Naive thymus-derived CD4-positive, alpha-beta T cell (primary cell): ENCODE data around the gene SLC25A22. TPM values are rescaled to one million over a fixed set of nuclear protein-coding genes. Genes with fewer than 3 reads are reported as not detected.

ENCODE experiments used
- ATAC-seq: fragments of 150-1000 bp; cut with Tn5 transposase; 2 replicates; pipeline ENCODE4 v1.10.0; 2021; ENCODE audit warnings: mild to moderate bottlenecking, moderate library complexity
- CTCF ChIA-PET: fragments of 350-600 bp; sonication (Branson Sonifier 250); formaldehyde crosslinking; loops from one replicate; lab custom pipeline; 2021; ENCODE audit warnings: antibody characterized with exemption; lab: Charles Lee
- POLR2A ChIA-PET: fragments of 350-600 bp; sonication (Branson Sonifier 250); formaldehyde crosslinking; loops from one replicate; lab custom pipeline; 2021; ENCODE audit warnings: antibody characterized with exemption, inconsistent platforms; lab: Charles Lee
- DNase-seq, 9 donors: peaks; one replicate each; pipeline versions ENCODE4 v3.0.0 to v3.0.0-alpha.2; 2020 to 2022; ENCODE audit warnings: mixed read lengths in 1 of 9
- H3K27ac ChIP-seq: one replicate; pipeline ENCODE4 v1.7.0; 2013; ENCODE audit warnings: mild to moderate bottlenecking, low read depth, low read length, moderate library complexity
- H3K27me3 ChIP-seq, 2 donors: one replicate each; pipeline ENCODE4 v1.7.0; 2013; ENCODE audit warnings: low read length in 2 of 2, mild to moderate bottlenecking in 2 of 2, moderate library complexity in 2 of 2; ENCODE audit not compliant: control insufficient read depth in 2 of 2, insufficient read depth in 2 of 2
- H3K36me3 ChIP-seq, 3 experiments: 1 replicate in 2 of 3; 2 replicates in 1 of 3; pipeline ENCODE4 v1.7.0; 2013; ENCODE audit warnings: low read length in 3 of 3, mild to moderate bottlenecking in 3 of 3, moderate library complexity in 1 of 3; ENCODE audit not compliant: insufficient read depth in 3 of 3, control insufficient read depth in 2 of 3
- H3K4me1 ChIP-seq, 2 donors: one replicate each; pipeline ENCODE4 v1.7.0; 2013; ENCODE audit warnings: low read length in 2 of 2, mild to moderate bottlenecking in 2 of 2, moderate library complexity in 1 of 2; ENCODE audit not compliant: control insufficient read depth in 2 of 2, insufficient read depth in 2 of 2
- H3K4me3 ChIP-seq: 2 replicates; pipeline ENCODE4 v1.7.0; 2013; ENCODE audit warnings: mild to moderate bottlenecking, low read length
- H3K9me3 ChIP-seq, 3 experiments: 1 replicate in 2 of 3; 2 replicates in 1 of 3; pipeline ENCODE4 v1.7.0; 2013; ENCODE audit warnings: low read length in 3 of 3; ENCODE audit not compliant: control insufficient read depth in 2 of 3
- H3K27ac Mint-ChIP-seq, 9 donors: one replicate each; pipeline ENCODE4 v1.8.0; 2020 to 2022; ENCODE audit warnings: mixed read lengths in 9 of 9, mild to moderate bottlenecking in 8 of 9, moderate library complexity in 5 of 9, inconsistent platforms in 2 of 9
- H3K27me3 Mint-ChIP-seq, 5 donors: one replicate each; pipeline ENCODE4 v1.8.0; 2021 to 2022; ENCODE audit warnings: mixed read lengths in 5 of 5, mild to moderate bottlenecking in 1 of 5
- H3K36me3 Mint-ChIP-seq, 5 donors: one replicate each; pipeline ENCODE4 v1.8.0; 2020 to 2022; ENCODE audit warnings: mixed read lengths in 5 of 5, mild to moderate bottlenecking in 3 of 5, inconsistent platforms in 1 of 5
- H3K4me1 Mint-ChIP-seq, 7 donors: one replicate each; pipeline ENCODE4 v1.8.0; 2020 to 2022; ENCODE audit warnings: mixed read lengths in 7 of 7, mild to moderate bottlenecking in 3 of 7, inconsistent platforms in 1 of 7
- H3K4me3 Mint-ChIP-seq, 10 donors: one replicate each; pipeline ENCODE4 v1.8.0; 2020 to 2022; ENCODE audit warnings: mild to moderate bottlenecking in 10 of 10, mixed read lengths in 10 of 10, moderate library complexity in 6 of 10, inconsistent platforms in 2 of 10
- H3K9me3 Mint-ChIP-seq, 11 donors: one replicate each; pipeline ENCODE4 v1.8.0; 2020 to 2022; ENCODE audit warnings: mixed read lengths in 11 of 11, mild to moderate bottlenecking in 4 of 11, inconsistent platforms in 1 of 11, moderate library complexity in 1 of 11
- intact Hi-C, 2 donors: fragments of 100-400 bp; cut with micrococcal nuclease; formaldehyde crosslinking; loops; one replicate each; pipeline ENCODE4 v1.15.1; 2023
- polyA plus RNA-seq, 2 donors: library from polyadenylated mRNA; unstranded; fragments of 300-500 nt; fragmentation: Illumina TruSeq; gene quantifications; one replicate each; pipeline ENCODE4 v1.2.3, GENCODE V29; 2021
- total RNA-seq, 6 experiments: library from RNA in 5 of 6; stranded (reverse) in 5 of 6; gene quantifications; 1 replicate in 5 of 6; 2 replicates in 1 of 6; pipeline ENCODE4 v1.2.3 and lab custom pipeline; 2021 to 2026

Gene SLC25A22
- total and polyA plus RNA-seq, 7 experiments from 2014 or later = 6.4 to 58.4 (median 18.9) TPM

GRCh38 chr11:773425-773824, 24.7 kb downstream of the SLC25A22 start:
- no peak for ATAC-seq
- no peak overlapping the region for H3K27ac Mint-ChIP-seq
- Histone ChIP-seq H3K36me3 (peaks cover 0 to 39% (median 0%) of the 10 kb centered on the region in 3 experiments), H3K9me3 (no peaks in the 10 kb centered on the region), H3K27ac (no peak overlapping the region), H3K4me1 (peaks cover 12 to 14% of the 10 kb centered on the region in 2 donors), H3K27me3 (no peaks in the 10 kb centered on the region), H3K4me3 (no peak overlapping the region)
- H3K36me3 Mint-ChIP-seq = peaks cover 0 to 3% (median 0%) of the 10 kb centered on the region in 5 donors
- CTCF ChIA-PET = interaction anchor here (0.7 kb wide), 1 partner anchor 278 kb away, joined by 4 read pairs; no protein-coding TSS in a partner anchor
- H3K4me3 Mint-ChIP-seq = no peak overlapping the region
- POLR2A ChIA-PET = no interaction called here
- no peaks in the 10 kb centered on the region for H3K27me3 Mint-ChIP-seq
- no peaks in the 10 kb centered on the region for H3K9me3 Mint-ChIP-seq
- DNase-seq = no peak
- intact Hi-C loops = no loop called here
- H3K4me1 Mint-ChIP-seq = peaks cover 4 to 19% (median 14%) of the 10 kb centered on the region in 7 donors

GRCh38 chr11:772429-773390, 25.4 kb downstream of the SLC25A22 start:
- DNase-seq (no peak), ATAC-seq (no peak)
- Histone ChIP-seq H3K36me3 (peaks cover 0 to 39% (median 0%) of the 10 kb centered on the region in 3 experiments), H3K27me3 (no peaks in the 10 kb centered on the region), H3K27ac (no peak overlapping the region), H3K9me3 (no peaks in the 10 kb centered on the region), H3K4me1 (peaks cover 7 to 10% of the 10 kb centered on the region in 2 donors), H3K4me3 (no peak overlapping the region)
- H3K27me3 Mint-ChIP-seq = no peaks in the 10 kb centered on the region
- H3K4me3 Mint-ChIP-seq = no peak overlapping the region
- ChIA-PET POLR2A (no interaction called here), CTCF (no interaction called here)
- H3K27ac Mint-ChIP-seq = no peak overlapping the region
- intact Hi-C loops = no loop called here
- H3K4me1 Mint-ChIP-seq = peaks cover 4 to 19% (median 14%) of the 10 kb centered on the region in 7 donors
- peaks cover 0 to 3% (median 0%) of the 10 kb centered on the region in 5 donors for H3K36me3 Mint-ChIP-seq
- H3K9me3 Mint-ChIP-seq = no peaks in the 10 kb centered on the region

DNA sequence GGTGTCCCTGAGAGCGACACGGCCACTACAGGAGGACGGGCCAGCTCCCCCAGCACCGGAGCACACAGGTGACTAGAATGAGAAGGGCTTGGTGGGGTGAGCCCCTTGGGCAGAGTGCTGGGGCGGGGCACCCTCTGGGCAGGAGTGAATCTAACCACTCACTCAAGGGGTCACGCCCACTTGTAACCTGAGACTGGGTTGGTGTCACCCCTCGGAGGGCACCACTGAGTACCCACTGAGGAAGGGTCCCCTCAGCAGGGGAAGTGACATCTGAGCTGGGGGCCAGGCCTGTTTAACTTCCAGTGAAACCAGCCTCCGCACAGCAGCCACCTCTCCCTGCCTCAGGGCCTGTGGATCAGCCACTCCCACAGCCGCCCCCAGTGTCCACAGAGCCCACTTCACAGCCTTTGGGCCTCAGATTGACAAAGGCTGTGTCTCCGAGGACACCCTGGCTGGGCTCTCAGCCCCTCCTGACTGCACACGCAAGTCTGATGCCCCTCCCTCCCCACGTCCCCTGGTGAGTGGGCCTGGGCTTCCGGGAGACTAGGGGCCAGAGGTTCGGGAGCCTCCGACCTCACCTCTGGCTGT, 26.4 kb downstream of the SLC25A22 start:
- peaks cover 7 to 9% of the 10 kb centered on the region in 2 donors for H3K4me1 ChIP-seq
- Mint-ChIP-seq H3K4me3 (no peak overlapping the region), H3K36me3 (peaks cover 0 to 3% (median 0%) of the 10 kb centered on the region in 5 donors), H3K27me3 (no peaks in the 10 kb centered on the region), H3K9me3 (no peaks in the 10 kb centered on the region), H3K27ac (no peak overlapping the region), H3K4me1 (peaks cover 4 to 19% (median 14%) of the 10 kb centered on the region in 7 donors)
- ATAC-seq (no peak), DNase-seq (no peak)
- ChIA-PET POLR2A (interaction anchor here (0.6 kb wide), 1 partner anchor 75 kb away, joined by 4 read pairs; no protein-coding TSS in a partner anchor), CTCF (no interaction called here)
- no peak overlapping the region for H3K27ac ChIP-seq
- intact Hi-C loops = no loop called here
- H3K27me3 ChIP-seq = no peaks in the 10 kb centered on the region
- no peaks in the 10 kb centered on the region for H3K9me3 ChIP-seq
- peaks cover 0 to 39% (median 0%) of the 10 kb centered on the region in 3 experiments for H3K36me3 ChIP-seq
- H3K4me3 ChIP-seq = no peak overlapping the region

DNA sequence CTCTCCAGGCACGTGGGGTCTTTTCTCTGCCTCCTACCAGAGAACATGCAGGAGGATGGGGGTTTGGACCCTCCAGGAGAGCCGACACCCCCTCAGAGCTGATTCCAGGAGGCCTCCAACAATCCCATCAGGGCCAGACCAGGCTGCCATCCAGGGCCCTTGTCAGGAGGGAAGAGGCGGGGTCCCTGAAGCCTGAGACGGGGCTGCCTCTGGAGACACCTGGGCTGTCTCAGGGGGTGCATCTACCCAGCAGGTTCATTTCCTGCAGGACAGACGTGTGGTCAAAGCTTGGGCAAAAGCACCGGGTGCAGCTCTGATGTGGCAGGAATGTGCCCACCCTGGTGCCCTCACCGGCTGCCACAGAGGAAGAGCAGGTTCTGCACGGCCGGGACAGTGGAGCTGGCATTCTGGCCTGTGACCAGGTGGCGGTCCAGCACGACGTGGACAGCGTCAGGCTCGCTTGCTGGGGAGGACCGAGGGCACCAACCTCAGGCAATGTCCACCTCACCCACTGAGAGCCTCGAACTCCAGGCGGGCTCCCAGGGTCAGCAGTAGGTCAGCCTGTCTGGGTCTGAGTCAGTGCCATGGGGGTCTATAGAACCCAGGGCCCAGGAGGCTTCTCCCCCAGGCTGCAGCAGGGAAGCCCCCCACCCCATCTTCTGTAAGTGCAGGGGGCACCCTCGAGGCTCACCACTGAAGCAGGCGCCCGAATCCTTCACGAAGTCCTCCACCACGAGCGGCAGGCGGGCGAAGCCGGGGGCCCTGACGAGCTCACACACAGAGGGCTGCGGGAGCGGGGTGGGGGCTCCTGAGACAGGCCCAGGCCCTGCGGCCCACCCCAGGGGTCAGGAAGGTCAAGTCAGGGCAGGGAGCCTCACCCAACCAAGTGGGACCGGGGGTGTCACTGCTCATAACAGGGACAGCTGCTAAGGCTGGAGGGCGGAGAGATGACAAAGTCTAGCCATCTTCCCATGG, 27.2 kb downstream of the SLC25A22 start:
- ATAC-seq = no peak
- H3K4me3 ChIP-seq = no peak overlapping the region
- Mint-ChIP-seq H3K27ac (no peak overlapping the region), H3K4me3 (no peak overlapping the region), H3K27me3 (no peaks in the 10 kb centered on the region), H3K9me3 (no peaks in the 10 kb centered on the region), H3K4me1 (peaks cover 4 to 13% (median 8%) of the 10 kb centered on the region in 7 donors), H3K36me3 (peaks cover 0 to 3% (median 0%) of the 10 kb centered on the region in 5 donors)
- DNase-seq = no peak
- H3K27me3 ChIP-seq = no peaks in the 10 kb centered on the region
- H3K36me3 ChIP-seq = peaks cover 0 to 45% (median 0%) of the 10 kb centered on the region in 3 experiments
- peaks cover under 1 to 4% of the 10 kb centered on the region in 2 donors for H3K4me1 ChIP-seq
- H3K9me3 ChIP-seq = no peaks in the 10 kb centered on the region
- H3K27ac ChIP-seq = no peak overlapping the region
- intact Hi-C loops = no loop called here
- CTCF ChIA-PET = interaction anchor here (0.6 kb wide), 1 partner anchor 186 kb away, joined by 3 read pairs; no protein-coding TSS in a partner anchor
- POLR2A ChIA-PET = interaction anchor here (0.6 to 1.0 kb wide), 2 partner anchors 28 to 74 kb away, joined by 3 to 4 read pairs; no protein-coding TSS in a partner anchor

- H3K4me1 Mint-ChIP-seq = peaks cover 0 to 6% (median 2%) of the 10 kb centered on the region in 7 donors
- no peak for ATAC-seq
- no peak overlapping the region for H3K27ac Mint-ChIP-seq
- ChIA-PET CTCF (interaction anchor here (0.6 kb wide), 1 partner anchor 185 kb away, joined by 3 read pairs; no protein-coding TSS in a partner anchor), POLR2A (interaction anchor here (1.0 kb wide), 1 partner anchor 29 kb away, joined by 3 read pairs; no protein-coding TSS in a partner anchor)
- H3K27me3 Mint-ChIP-seq = no peaks in the 10 kb centered on the region
- no peak for DNase-seq
- peaks cover 0 to 3% (median 0%) of the 10 kb centered on the region in 5 donors for H3K36me3 Mint-ChIP-seq
- no peaks in the 10 kb centered on the region for H3K9me3 Mint-ChIP-seq
- Histone ChIP-seq H3K4me3 (no peak overlapping the region), H3K4me1 (no peaks in the 10 kb centered on the region), H3K9me3 (no peaks in the 10 kb centered on the region), H3K36me3 (peaks cover 0 to 51% (median 0%) of the 10 kb centered on the region in 3 experiments), H3K27me3 (no peaks in the 10 kb centered on the region), H3K27ac (no peak overlapping the region)
- no peak overlapping the region for H3K4me3 Mint-ChIP-seq
- intact Hi-C loops = no loop called here
These were observed 28.0 kb downstream of the SLC25A22 start for GRCh38 chr11:769887-770641.
